Stomach (tissue), 4 donors: ENCODE data around the gene BOLA2B.

Experiments
- POLR2A ChIP-seq, 4 donors: fragments of 450-650 bp; IDR thresholded peaks; one replicate each; pipeline ENCODE4 v1.6.1; 2016; ENCODE audit warnings: antibody characterized with exemption in 4 of 4, control low read depth in 2 of 4, mild to moderate bottlenecking in 1 of 4, moderate library complexity in 1 of 4
- POLR2AphosphoS5 ChIP-seq, 3 donors: sonication (generic); formaldehyde crosslinking; IDR thresholded peaks; one replicate each; pipeline ENCODE4 v1.6.1; 2016; ENCODE audit warnings: antibody characterized with exemption in 3 of 3
- TF ChIP-seq, protein P1 (sequence below), 7 experiments: fragments of 450-650 bp in 4 of 7; fragments of 200-600 bp in 3 of 7; sonication (generic) in 3 of 7; IDR thresholded peaks; one replicate each; pipeline ENCODE4 v1.5.1; 2016 to 2019; ENCODE audit warnings: antibody characterized with exemption in 7 of 7, control low read depth in 2 of 7, mild to moderate bottlenecking in 1 of 7

DNA sequence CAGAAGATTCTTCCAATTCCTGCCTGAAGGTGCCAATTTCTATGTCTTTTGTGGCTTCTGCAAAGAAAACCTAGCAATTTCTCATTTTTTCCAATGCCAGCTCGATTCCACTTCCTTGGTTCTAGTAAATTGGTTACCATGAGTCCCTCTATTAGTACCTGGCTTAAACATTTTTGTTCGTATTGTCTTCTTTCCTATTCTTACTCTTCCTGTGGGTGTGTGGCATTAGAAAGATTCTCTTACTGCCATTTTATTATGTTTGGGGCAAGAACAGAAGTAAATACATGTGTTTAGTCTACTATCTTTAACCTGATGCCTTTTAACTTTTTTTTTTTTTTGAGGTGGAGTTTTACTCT lies 50.1 kb downstream of the BOLA2B start:
- TF ChIP-seq, protein P1, sequence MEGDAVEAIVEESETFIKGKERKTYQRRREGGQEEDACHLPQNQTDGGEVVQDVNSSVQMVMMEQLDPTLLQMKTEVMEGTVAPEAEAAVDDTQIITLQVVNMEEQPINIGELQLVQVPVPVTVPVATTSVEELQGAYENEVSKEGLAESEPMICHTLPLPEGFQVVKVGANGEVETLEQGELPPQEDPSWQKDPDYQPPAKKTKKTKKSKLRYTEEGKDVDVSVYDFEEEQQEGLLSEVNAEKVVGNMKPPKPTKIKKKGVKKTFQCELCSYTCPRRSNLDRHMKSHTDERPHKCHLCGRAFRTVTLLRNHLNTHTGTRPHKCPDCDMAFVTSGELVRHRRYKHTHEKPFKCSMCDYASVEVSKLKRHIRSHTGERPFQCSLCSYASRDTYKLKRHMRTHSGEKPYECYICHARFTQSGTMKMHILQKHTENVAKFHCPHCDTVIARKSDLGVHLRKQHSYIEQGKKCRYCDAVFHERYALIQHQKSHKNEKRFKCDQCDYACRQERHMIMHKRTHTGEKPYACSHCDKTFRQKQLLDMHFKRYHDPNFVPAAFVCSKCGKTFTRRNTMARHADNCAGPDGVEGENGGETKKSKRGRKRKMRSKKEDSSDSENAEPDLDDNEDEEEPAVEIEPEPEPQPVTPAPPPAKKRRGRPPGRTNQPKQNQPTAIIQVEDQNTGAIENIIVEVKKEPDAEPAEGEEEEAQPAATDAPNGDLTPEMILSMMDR (IDR thresholded peaks at IDR 0.05) = no peak
- TF ChIP-seq POLR2A (IDR thresholded peaks at IDR 0.05) (no peak), POLR2AphosphoS5 (IDR thresholded peaks at IDR 0.05) (no peak)
